ENCODE data around the gene CC2D2A. TPM values are rescaled to one million over a fixed set of nuclear protein-coding genes. Genes with fewer than 3 reads are reported as not detected.

Gene CC2D2A
- total RNA-seq, 2 experiments from 2014 or later: not detected

- Histone ChIP-seq H2AFZ (ENCODE audit: low read length) (no peak overlapping the region), H3K79me2 (ENCODE audit: insufficient read depth, low read depth, low read length) (no peaks in the 10 kb centered on the region), H3K4me1 (ENCODE audit: insufficient read depth, low read length, poor library complexity, severe bottlenecking) (no peaks in the 10 kb centered on the region), H3K4me2 (ENCODE audit: low read length) (no peak overlapping the region), H3K27ac (ENCODE audit: low read depth, low read length, poor library complexity, severe bottlenecking) (no peak overlapping the region), H3K36me3 (ENCODE audit: insufficient read depth, low read length) (no peaks in the 10 kb centered on the region), H3K9me2 (ENCODE audit: insufficient read depth, low read length) (no peaks in the 10 kb centered on the region), H3K9me3 (ENCODE audit: low read length) (no peaks in the 10 kb centered on the region), H3K4me3 (ENCODE audit: low read depth, low read length, poor library complexity, severe bottlenecking) (no peak overlapping the region), H4K20me1 (ENCODE audit: insufficient read depth, low read length) (no peaks in the 10 kb centered on the region)
- intact Hi-C loops (cut with micrococcal nuclease; ENCODE audit: unreplicated experiment): no loop called here
- ChIA-PET POLR2A (interaction anchor here (0.7 kb wide), 1 partner anchor 401 kb away, joined by 3 read pairs; no protein-coding TSS in a partner anchor), CTCF (ENCODE audit: unreplicated experiment) (no interaction called here)
- TF ChIP-seq, protein P1, sequence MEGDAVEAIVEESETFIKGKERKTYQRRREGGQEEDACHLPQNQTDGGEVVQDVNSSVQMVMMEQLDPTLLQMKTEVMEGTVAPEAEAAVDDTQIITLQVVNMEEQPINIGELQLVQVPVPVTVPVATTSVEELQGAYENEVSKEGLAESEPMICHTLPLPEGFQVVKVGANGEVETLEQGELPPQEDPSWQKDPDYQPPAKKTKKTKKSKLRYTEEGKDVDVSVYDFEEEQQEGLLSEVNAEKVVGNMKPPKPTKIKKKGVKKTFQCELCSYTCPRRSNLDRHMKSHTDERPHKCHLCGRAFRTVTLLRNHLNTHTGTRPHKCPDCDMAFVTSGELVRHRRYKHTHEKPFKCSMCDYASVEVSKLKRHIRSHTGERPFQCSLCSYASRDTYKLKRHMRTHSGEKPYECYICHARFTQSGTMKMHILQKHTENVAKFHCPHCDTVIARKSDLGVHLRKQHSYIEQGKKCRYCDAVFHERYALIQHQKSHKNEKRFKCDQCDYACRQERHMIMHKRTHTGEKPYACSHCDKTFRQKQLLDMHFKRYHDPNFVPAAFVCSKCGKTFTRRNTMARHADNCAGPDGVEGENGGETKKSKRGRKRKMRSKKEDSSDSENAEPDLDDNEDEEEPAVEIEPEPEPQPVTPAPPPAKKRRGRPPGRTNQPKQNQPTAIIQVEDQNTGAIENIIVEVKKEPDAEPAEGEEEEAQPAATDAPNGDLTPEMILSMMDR (conservative IDR thresholded peaks at IDR 0.05; ENCODE audit: low read length): no peak
- no peak for TF ChIP-seq EZH2phosphoT487 (IDR thresholded peaks at IDR 0.05; ENCODE audit: borderline replicate concordance, low read depth, low read length)
- BruUV-seq (replicated peaks): no TSS peak
- DNase-seq (ENCODE audit: low spot score): no peak
These were observed 35.0 kb upstream of the CC2D2A start for GRCh38 chr4:15434676-15435075.

DNA sequence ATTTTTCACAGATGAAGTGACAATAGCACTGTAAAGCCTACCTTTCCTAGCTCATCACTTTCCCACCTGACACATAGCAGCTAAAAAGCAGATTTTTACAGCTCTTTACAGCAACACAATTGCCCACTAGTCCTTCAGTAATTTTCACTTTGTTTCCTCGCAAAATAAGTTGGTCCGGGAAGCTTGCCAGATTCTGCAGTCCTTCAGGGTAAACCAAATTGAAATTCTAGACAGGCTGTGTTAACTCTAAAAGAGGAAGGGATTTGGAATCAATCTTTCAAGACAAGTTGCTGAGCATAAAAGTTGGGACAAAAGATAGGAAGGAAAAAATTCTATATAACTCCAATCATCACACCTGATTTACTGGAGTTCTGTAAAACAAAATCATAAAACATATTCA is 33.2 kb upstream of the CC2D2A start:
- DNase-seq (ENCODE audit: low spot score): no peak
- no peak for TF ChIP-seq EZH2phosphoT487 (IDR thresholded peaks at IDR 0.05; ENCODE audit: borderline replicate concordance, low read depth, low read length)
- TF ChIP-seq, protein P1 (conservative IDR thresholded peaks at IDR 0.05; ENCODE audit: low read length): no peak
- H3K4me2 ChIP-seq (ENCODE audit: low read length): no peak overlapping the region
- no peak overlapping the region for H2AFZ ChIP-seq (ENCODE audit: low read length)
- intact Hi-C loops (cut with micrococcal nuclease; ENCODE audit: unreplicated experiment): no loop called here
- no peak overlapping the region for H3K27ac ChIP-seq (ENCODE audit: low read depth, low read length, poor library complexity, severe bottlenecking)
- no peak overlapping the region for H3K4me3 ChIP-seq (ENCODE audit: low read depth, low read length, poor library complexity, severe bottlenecking)
- no peaks in the 10 kb centered on the region for H3K36me3 ChIP-seq (ENCODE audit: insufficient read depth, low read length)
- POLR2A ChIA-PET: interaction anchor here (0.8 kb wide), 1 partner anchor 211 kb away, joined by 3 read pairs; no protein-coding TSS in a partner anchor
- H3K9me3 ChIP-seq (ENCODE audit: low read length): no peaks in the 10 kb centered on the region
- no TSS peak for BruUV-seq (replicated peaks)
- no peaks in the 10 kb centered on the region for H3K79me2 ChIP-seq (ENCODE audit: insufficient read depth, low read depth, low read length)
- H4K20me1 ChIP-seq (ENCODE audit: insufficient read depth, low read length): no peaks in the 10 kb centered on the region
- no peaks in the 10 kb centered on the region for H3K9me2 ChIP-seq (ENCODE audit: insufficient read depth, low read length)
- no peaks in the 10 kb centered on the region for H3K4me1 ChIP-seq (ENCODE audit: insufficient read depth, low read length, poor library complexity, severe bottlenecking)
- CTCF ChIA-PET (ENCODE audit: unreplicated experiment): interaction anchor here (1.9 kb wide), 1 partner anchor 21 kb away, joined by 4 read pairs; no protein-coding TSS in a partner anchor

DNA sequence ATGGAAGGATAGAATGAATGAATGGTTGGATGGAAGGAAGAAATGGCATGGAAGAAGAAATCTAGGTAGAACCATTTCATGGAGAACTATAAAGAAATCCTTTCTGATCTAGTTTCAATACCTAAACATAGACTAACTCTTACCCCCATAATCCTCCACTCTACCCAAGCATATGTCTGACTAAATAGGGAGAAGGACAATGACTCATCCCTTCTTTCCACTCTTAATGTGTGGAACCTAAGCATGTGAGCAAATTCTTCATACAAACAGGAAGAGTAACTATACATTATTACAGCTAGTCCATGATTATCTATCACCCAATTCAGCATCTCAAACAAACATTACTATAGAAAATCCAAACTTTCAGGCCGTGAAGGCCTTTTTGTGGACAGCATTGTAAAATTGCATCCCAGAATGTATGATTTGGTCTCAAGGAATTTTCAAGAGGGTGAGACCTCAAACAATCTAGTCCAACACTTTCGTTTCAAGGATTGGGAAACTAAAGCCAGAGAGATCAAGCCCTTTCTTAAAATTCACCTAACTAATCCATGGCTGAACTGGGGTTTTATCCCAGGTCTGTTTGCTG is 30.6 kb upstream of the CC2D2A start:
- TF ChIP-seq, protein P1 (conservative IDR thresholded peaks at IDR 0.05; ENCODE audit: low read length): no peak
- no peak for TF ChIP-seq EZH2phosphoT487 (IDR thresholded peaks at IDR 0.05; ENCODE audit: borderline replicate concordance, low read depth, low read length)
- CTCF ChIA-PET (ENCODE audit: unreplicated experiment): no interaction called here
- Histone ChIP-seq H3K79me2 (ENCODE audit: insufficient read depth, low read depth, low read length) (no peaks in the 10 kb centered on the region), H2AFZ (ENCODE audit: low read length) (no peak overlapping the region), H3K27ac (ENCODE audit: low read depth, low read length, poor library complexity, severe bottlenecking) (no peak overlapping the region), H3K4me3 (ENCODE audit: low read depth, low read length, poor library complexity, severe bottlenecking) (no peak overlapping the region), H3K9me2 (ENCODE audit: insufficient read depth, low read length) (no peaks in the 10 kb centered on the region), H4K20me1 (ENCODE audit: insufficient read depth, low read length) (no peaks in the 10 kb centered on the region), H3K4me2 (ENCODE audit: low read length) (no peak overlapping the region), H3K4me1 (ENCODE audit: insufficient read depth, low read length, poor library complexity, severe bottlenecking) (no peaks in the 10 kb centered on the region), H3K36me3 (ENCODE audit: insufficient read depth, low read length) (no peaks in the 10 kb centered on the region), H3K9me3 (ENCODE audit: low read length) (no peaks in the 10 kb centered on the region)
- no peak for DNase-seq (ENCODE audit: low spot score)
- POLR2A ChIA-PET: no interaction called here
- intact Hi-C loops (cut with micrococcal nuclease; ENCODE audit: unreplicated experiment): no loop called here
- BruUV-seq (replicated peaks): no TSS peak
